Measurements from ENCODE around the gene SMARCE1. TPM values are rescaled to one million over a fixed set of nuclear protein-coding genes. Genes with fewer than 3 reads are reported as not detected.

Gene SMARCE1
- total and polyA plus RNA-seq, 9 of the 15 experiments (the other 6 are each of a cell fraction or from before 2014, with no cell fraction given), result 64.1 to 142 (median 114) TPM

GRCh38 chr17:40598301-40598618 is 49.4 kb downstream of the SMARCE1 start (continued):
- TF ChIP-seq POLR2B (IDR thresholded peaks at IDR 0.05; ENCODE audit: low read depth, partially characterized antibody) (no peak), NR0B1 (IDR thresholded peaks at IDR 0.05; ENCODE audit: partially characterized antibody) (no peak), TCF3 (CRISPR knock-in tag; IDR thresholded peaks at IDR 0.05) (no peak), JUN (IDR thresholded peaks at IDR 0.05; ENCODE audit: borderline replicate concordance, low read depth, low read length) (no peak), JUN (CRISPR knock-in tag; IDR thresholded peaks at IDR 0.05; ENCODE audit: borderline replicate concordance) (no peak), PCBP2 (IDR thresholded peaks at IDR 0.05; ENCODE audit: low read depth, low read length, poor library complexity, severe bottlenecking) (no peak)

DNA sequence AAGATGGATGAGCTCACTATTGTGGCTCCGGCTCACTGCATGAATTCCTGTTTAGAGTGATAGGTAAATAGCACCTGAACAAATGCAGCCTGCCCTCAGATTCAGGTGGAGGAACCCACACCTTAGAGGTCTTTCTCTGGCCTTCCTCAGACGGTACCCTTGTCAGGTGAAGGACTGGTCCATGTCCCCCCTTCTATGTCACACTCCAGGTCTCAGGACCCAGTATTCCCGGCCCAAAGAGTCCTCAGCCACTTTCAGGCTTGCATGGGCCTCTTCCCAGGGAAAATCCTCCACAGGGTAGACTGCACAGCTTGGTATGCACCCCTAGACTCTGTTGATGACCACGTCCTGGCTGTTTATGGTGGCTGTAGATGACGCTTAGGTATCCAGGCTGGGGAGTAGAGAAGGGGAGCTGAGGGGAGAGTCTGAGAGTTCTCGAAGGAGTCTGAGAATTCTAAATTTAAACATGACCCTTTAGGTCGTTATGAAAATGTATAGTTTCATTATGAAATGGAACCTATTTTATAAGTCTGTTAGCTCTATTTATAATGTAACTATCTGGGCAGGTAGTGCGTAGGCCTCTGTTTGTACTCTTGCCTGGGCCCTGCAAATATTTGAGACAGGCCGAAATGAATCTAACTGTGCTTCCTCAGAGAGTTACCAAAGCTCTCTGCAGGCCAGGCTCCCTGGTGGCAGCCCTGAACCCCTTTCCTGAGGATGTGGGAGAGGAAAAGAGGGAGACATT is 49.9 kb downstream of the SMARCE1 start:
- ATAC-seq (no peak), FAIRE-seq (no peak), DNase-seq (ENCODE audit: extremely low read depth in 1 of 4, low spot score in 3 of 4) (no peak)
- Histone ChIP-seq H3K4me1 (replicated peaks in 1 of 2; ENCODE audit: control insufficient read depth in 2 of 2, insufficient read depth in 2 of 2, low read length in 2 of 2) (peaks cover 0 to 9% of the 10 kb centered on the region in 2 experiments; a peak in 2 of 5 replicates), H2AFZ (ENCODE audit: low read depth, low read length) (peak overlapping the region; percentile 82), H3K79me2 (ENCODE audit: control insufficient read depth, insufficient read depth, low read length) (no peaks in the 10 kb centered on the region), H4K20me1 (replicated peaks; ENCODE audit: control insufficient read depth, insufficient read depth, low read length) (no peaks in the 10 kb centered on the region), H3K27ac (ENCODE audit: extremely low read depth, low read depth, low read length) (no peak overlapping the region), H3K9me1 (ENCODE audit: control insufficient read depth, insufficient read depth, low read length) (no peaks in the 10 kb centered on the region), H3K27me3 (ENCODE audit: control insufficient read depth in 2 of 2, insufficient read depth in 2 of 2, low read length in 2 of 2) (no peaks in the 10 kb centered on the region), H3K9ac (ENCODE audit: insufficient read depth in 1 of 2, low read depth in 2 of 2, low read length in 2 of 2) (no peak overlapping the region), H3K4me3 (no peak overlapping the region), H3K9me3 (replicated peaks; ENCODE audit: control insufficient read depth, insufficient read depth, low read depth, low read length) (peaks cover 6% of the 10 kb centered on the region), H3K4me2 (ENCODE audit: insufficient read depth, low read length) (no peak overlapping the region), H3K36me3 (ENCODE audit: control insufficient read depth, insufficient read depth, low read length) (no peaks in the 10 kb centered on the region)
- no TSS peak for BruUV-seq (replicated peaks)
- POLR2A ChIA-PET, result interaction anchor here (0.6 to 0.7 kb wide), 2 partner anchors 98 to 290 kb away, joined by 3 read pairs; no protein-coding TSS in a partner anchor
- intact Hi-C loops (cut with micrococcal nuclease), result no loop called here
- TF ChIP-seq, protein P1, sequence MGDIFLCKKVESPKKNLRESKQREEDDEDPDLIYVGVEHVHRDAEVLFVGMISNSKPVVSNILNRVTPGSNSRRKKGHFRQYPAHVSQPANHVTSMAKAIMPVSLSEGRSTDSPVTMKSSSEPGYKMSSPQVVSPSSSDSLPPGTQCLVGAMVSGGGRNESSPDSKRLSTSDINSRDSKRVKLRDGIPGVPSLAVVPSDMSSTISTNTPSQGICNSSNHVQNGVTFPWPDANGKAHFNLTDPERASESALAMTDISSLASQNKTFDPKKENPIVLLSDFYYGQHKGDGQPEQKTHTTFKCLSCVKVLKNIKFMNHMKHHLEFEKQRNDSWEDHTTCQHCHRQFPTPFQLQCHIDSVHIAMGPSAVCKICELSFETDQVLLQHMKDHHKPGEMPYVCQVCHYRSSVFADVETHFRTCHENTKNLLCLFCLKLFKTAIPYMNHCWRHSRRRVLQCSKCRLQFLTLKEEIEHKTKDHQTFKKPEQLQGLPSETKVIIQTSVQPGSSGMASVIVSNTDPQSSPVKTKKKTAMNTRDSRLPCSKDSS (IDR thresholded peaks at IDR 0.05; ENCODE audit: low read depth, partially characterized antibody), result no peak
- no peak for TF ChIP-seq ZNF184 (CRISPR knock-in tag; IDR thresholded peaks at IDR 0.05)
- TF ChIP-seq NFIX (CRISPR knock-in tag; IDR thresholded peaks at IDR 0.05; ENCODE audit: low read depth), result no peak
- no peak for TF ChIP-seq NCOA4 (IDR thresholded peaks at IDR 0.05; ENCODE audit: partially characterized antibody)
- TF ChIP-seq TEAD2 (tag; IDR thresholded peaks at IDR 0.05), result no peak
- no peak for TF ChIP-seq ZNF77 (CRISPR knock-in tag; IDR thresholded peaks at IDR 0.05)
- TF ChIP-seq ZNF175 (CRISPR knock-in tag; IDR thresholded peaks at IDR 0.05; ENCODE audit: low read depth), result no peak
- TF ChIP-seq ZBED1 (IDR thresholded peaks at IDR 0.05), result no peak
- no peak for TF ChIP-seq SP1 (CRISPR knock-in tag; IDR thresholded peaks at IDR 0.05)
- TF ChIP-seq ARHGAP35 (IDR thresholded peaks at IDR 0.05; ENCODE audit: partially characterized antibody), result no peak
- no peak for TF ChIP-seq ZSCAN32 (CRISPR knock-in tag; IDR thresholded peaks at IDR 0.05)
- 46% methylated on average over 9 of the region's 9 CpGs for WGBS (ENCODE audit: insufficient coverage, low coverage, missing lambda C conversion rate)
- in situ Hi-C loops (cut with MboI), result no loop called here
- CTCF ChIA-PET (ENCODE audit: low intra/inter-chr PET ratio), result no interaction called here
